HepG2 (cell line): Measurements from ENCODE around the gene STYXL2. TPM values are rescaled to one million over a fixed set of nuclear protein-coding genes. Genes with fewer than 3 reads are reported as not detected.

Source experiments
- BCLAF1 ChIP-seq: fragments of 450-650 bp; IDR thresholded peaks from 2 replicates; pipeline ENCODE4 v1.6.1; 2017; ENCODE audit warnings: mild to moderate bottlenecking
- HNF4A ChIP-seq: sonication (generic); formaldehyde crosslinking; IDR thresholded peaks from 2 replicates; pipeline ENCODE4 v1.4.0; 2020; ENCODE audit warnings: missing genetic modification reagents
- MATR3 ChIP-seq: sonication (generic); formaldehyde crosslinking; IDR thresholded peaks from 2 replicates; pipeline ENCODE4 v1.4.0; 2020; ENCODE audit warnings: missing genetic modification reagents
- MBD4 ChIP-seq: IDR thresholded peaks from 2 replicates; pipeline ENCODE4 v1.6.1; 2012; ENCODE audit warnings: low read length, inconsistent platforms, borderline replicate concordance
- NFE2 ChIP-seq: sonication (generic); formaldehyde crosslinking; IDR thresholded peaks from 2 replicates; pipeline ENCODE4 v1.4.0; 2020; ENCODE audit warnings: missing genetic modification reagents
- POLR2AphosphoS2 ChIP-seq: IDR thresholded peaks from 2 replicates; pipeline ENCODE4 v1.6.1; 2011; ENCODE audit warnings: low read depth, low read length, improper control_type of control experiment
- RORA ChIP-seq: sonication (generic); formaldehyde crosslinking; IDR thresholded peaks from 2 replicates; pipeline ENCODE4 v1.5.0; 2020; ENCODE audit warnings: mild to moderate bottlenecking, missing genetic modification reagents, moderate library complexity
- SIX1 ChIP-seq: sonication (generic); formaldehyde crosslinking; IDR thresholded peaks from 2 replicates; pipeline ENCODE4 v1.4.0; 2020; ENCODE audit warnings: missing genetic modification reagents, borderline replicate concordance
- SRY ChIP-seq: sonication (generic); formaldehyde crosslinking; IDR thresholded peaks from 2 replicates; pipeline ENCODE4 v1.8.0; 2022; ENCODE audit warnings: mild to moderate bottlenecking, missing genetic modification reagents
- TCF12 ChIP-seq, 2 experiments: fragments of 450-650 bp in 1 of 2; sonication (generic) in 1 of 2; formaldehyde crosslinking in 1 of 2; IDR thresholded peaks; 2 replicates each; pipeline versions ENCODE4 v1.6.1 to v1.8.0; 2017 to 2022; ENCODE audit warnings: antibody characterized with exemption in 1 of 2, mild to moderate bottlenecking in 1 of 2, missing genetic modification reagents in 1 of 2, moderate library complexity in 1 of 2
- TEAD2 ChIP-seq: sonication (generic); formaldehyde crosslinking; IDR thresholded peaks from 2 replicates; pipeline ENCODE4 v1.9.0; 2021; ENCODE audit warnings: missing genetic modification reagents
- ZNF10 ChIP-seq: sonication (generic); formaldehyde crosslinking; IDR thresholded peaks from 2 replicates; pipeline ENCODE4 v1.4.0; 2020; ENCODE audit warnings: mild to moderate bottlenecking, low read depth, missing genetic modification reagents, borderline replicate concordance
- ZNF225 ChIP-seq: sonication (generic); formaldehyde crosslinking; IDR thresholded peaks from 2 replicates; pipeline ENCODE4 v1.4.0; 2020; ENCODE audit warnings: mild to moderate bottlenecking, missing genetic modification reagents
- ZNF318 ChIP-seq: sonication (generic); formaldehyde crosslinking; IDR thresholded peaks from 2 replicates; pipeline ENCODE4 v1.4.0; 2020; ENCODE audit warnings: mild to moderate bottlenecking, missing genetic modification reagents
- ZNF546 ChIP-seq: sonication (generic); formaldehyde crosslinking; conservative IDR thresholded peaks from 2 replicates; pipeline ENCODE4 v1.8.1; 2023; ENCODE audit warnings: mild to moderate bottlenecking, missing genetic modification reagents
- ZNF660 ChIP-seq: sonication (generic); formaldehyde crosslinking; IDR thresholded peaks from 2 replicates; pipeline ENCODE4 v1.5.1; 2020; ENCODE audit warnings: mild to moderate bottlenecking, low read depth, missing genetic modification reagents, borderline replicate concordance
- ZNF776 ChIP-seq: sonication (generic); formaldehyde crosslinking; IDR thresholded peaks from 2 replicates; pipeline ENCODE4 v1.4.0; 2020; ENCODE audit warnings: mild to moderate bottlenecking, missing genetic modification reagents
- polyA plus RNA-seq, 8 experiments: library from polyadenylated mRNA; depleted of rRNA in 3 of 8; stranded (reverse) in 7 of 8; unstranded in 1 of 8; fragments of >200 nt; fragmentation: Illumina TruSeq in 4 of 8; extraction: Trizol in 4 of 8; gene quantifications; 2 replicates each; pipeline versions ENCODE4 v1.2.1 to v1.2.3, GENCODE V29; 2011 to 2016; ENCODE audit warnings: low read depth in 4 of 8, missing spikeins in 1 of 8, mixed read lengths in 1 of 8; ENCODE audit not compliant: insufficient read depth in 1 of 8
- total RNA-seq, 5 experiments: library from RNA; depleted of rRNA; stranded (reverse); fragments of >200 nt; fragmentation: Illumina TruSeq; extraction: Trizol; gene quantifications; 2 replicates each; pipeline ENCODE4 v1.2.3, GENCODE V29; 2016; ENCODE audit warnings: low read depth in 1 of 5
- TF ChIP-seq, protein P1 (sequence below): sonication (generic); formaldehyde crosslinking; IDR thresholded peaks from 2 replicates; pipeline ENCODE4 v1.5.0; 2020; ENCODE audit warnings: mild to moderate bottlenecking, missing genetic modification reagents

Gene STYXL2
- total and polyA plus RNA-seq, 2 of the 13 experiments (the other 11 are each of a cell fraction or from before 2014, with no cell fraction given), result not detected

DNA sequence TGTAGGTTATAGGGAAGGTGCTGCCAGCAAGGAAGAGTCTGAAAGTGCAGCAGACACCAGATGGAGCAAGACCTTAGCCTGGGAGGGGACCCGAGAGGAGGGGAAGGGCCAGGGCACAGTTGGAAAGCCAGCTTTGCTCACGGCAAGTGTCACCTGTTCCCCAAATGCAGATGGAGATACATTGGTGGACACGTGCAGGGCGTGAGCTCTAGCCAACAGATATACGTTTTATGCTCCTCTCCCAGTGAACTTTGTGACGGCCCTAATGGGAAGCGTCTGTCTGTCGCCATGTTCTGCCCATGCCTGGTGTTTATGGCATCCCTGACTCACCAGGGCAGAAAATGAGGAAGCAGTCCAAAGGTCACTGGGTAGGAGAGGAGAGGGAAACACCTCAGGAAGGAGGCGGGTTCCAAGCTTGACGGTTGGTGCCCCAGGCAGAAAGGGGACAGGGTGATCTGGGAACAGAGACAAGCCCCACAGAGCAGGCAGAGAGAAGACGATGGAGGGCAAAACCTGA, 11.3 kb upstream of the STYXL2 start (continued):
- TF ChIP-seq, protein P1, sequence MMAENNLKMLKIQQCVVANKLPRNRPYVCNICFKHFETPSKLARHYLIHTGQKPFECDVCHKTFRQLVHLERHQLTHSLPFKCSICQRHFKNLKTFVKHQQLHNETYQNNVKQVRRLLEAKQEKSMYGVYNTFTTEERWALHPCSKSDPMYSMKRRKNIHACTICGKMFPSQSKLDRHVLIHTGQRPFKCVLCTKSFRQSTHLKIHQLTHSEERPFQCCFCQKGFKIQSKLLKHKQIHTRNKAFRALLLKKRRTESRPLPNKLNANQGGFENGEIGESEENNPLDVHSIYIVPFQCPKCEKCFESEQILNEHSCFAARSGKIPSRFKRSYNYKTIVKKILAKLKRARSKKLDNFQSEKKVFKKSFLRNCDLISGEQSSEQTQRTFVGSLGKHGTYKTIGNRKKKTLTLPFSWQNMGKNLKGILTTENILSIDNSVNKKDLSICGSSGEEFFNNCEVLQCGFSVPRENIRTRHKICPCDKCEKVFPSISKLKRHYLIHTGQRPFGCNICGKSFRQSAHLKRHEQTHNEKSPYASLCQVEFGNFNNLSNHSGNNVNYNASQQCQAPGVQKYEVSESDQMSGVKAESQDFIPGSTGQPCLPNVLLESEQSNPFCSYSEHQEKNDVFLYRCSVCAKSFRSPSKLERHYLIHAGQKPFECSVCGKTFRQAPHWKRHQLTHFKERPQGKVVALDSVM (CRISPR knock-in tag), result no peak
- TF ChIP-seq RORA (no peak), HNF4A (CRISPR knock-in tag) (peak; percentile 82), ZNF546 (CRISPR knock-in tag) (no peak), NFE2 (CRISPR knock-in tag) (no peak), SIX1 (no peak), ZNF776 (no peak), TCF12 (IDR thresholded peaks at IDR 0.05) (no peak), TCF12 (CRISPR knock-in tag; IDR thresholded peaks at IDR 0.05) (no peak), POLR2AphosphoS2 (no peak), BCLAF1 (no peak), TEAD2 (CRISPR knock-in tag) (no peak), MBD4 (no peak), ZNF318 (no peak), ZNF10 (CRISPR knock-in tag) (no peak), MATR3 (CRISPR knock-in tag) (no peak), ZNF660 (CRISPR knock-in tag) (no peak), ZNF225 (no peak), SRY (CRISPR knock-in tag) (no peak)
